Kidney epithelial cell (primary cell): ENCODE measurements around the gene GALNT9. TPM values are rescaled to one million over a fixed set of nuclear protein-coding genes. Genes with fewer than 3 reads are reported as not detected.

Experiments used
- DNase-seq: peaks from one replicate; pipeline ENCODE4 v3.0.0-alpha.2; 2010; ENCODE audit warnings: low read depth
- H3K27me3 ChIP-seq: 2 replicates; pipeline ENCODE4 v1.6.0; 2011; ENCODE audit warnings: low read length; ENCODE audit not compliant: control insufficient read depth, insufficient read depth
- H3K36me3 ChIP-seq: 2 replicates; pipeline ENCODE4 v1.5.1; 2011; ENCODE audit warnings: low read length; ENCODE audit not compliant: control insufficient read depth, insufficient read depth
- H3K4me3 ChIP-seq: 2 replicates; pipeline ENCODE4 v1.5.1; 2011; ENCODE audit warnings: low read depth, mild to moderate bottlenecking, control low read depth, low read length
- total RNA-seq: library from RNA; depleted of rRNA; stranded (reverse); fragments of >200 nt; gene quantifications from 2 replicates; pipeline ENCODE4 v1.2.3, GENCODE V29; 2015
- TF ChIP-seq, protein P1 (sequence below): IDR thresholded peaks from 2 replicates; pipeline ENCODE4 v1.5.1; 2011; ENCODE audit warnings: mild to moderate bottlenecking, moderate library complexity, low read length, control low read depth, inconsistent platforms; ENCODE audit not compliant: insufficient read depth, poor library complexity, severe bottlenecking

GALNT9 gene
- total RNA-seq, 1 donor from 2014 or later: 1.5 TPM

DNA sequence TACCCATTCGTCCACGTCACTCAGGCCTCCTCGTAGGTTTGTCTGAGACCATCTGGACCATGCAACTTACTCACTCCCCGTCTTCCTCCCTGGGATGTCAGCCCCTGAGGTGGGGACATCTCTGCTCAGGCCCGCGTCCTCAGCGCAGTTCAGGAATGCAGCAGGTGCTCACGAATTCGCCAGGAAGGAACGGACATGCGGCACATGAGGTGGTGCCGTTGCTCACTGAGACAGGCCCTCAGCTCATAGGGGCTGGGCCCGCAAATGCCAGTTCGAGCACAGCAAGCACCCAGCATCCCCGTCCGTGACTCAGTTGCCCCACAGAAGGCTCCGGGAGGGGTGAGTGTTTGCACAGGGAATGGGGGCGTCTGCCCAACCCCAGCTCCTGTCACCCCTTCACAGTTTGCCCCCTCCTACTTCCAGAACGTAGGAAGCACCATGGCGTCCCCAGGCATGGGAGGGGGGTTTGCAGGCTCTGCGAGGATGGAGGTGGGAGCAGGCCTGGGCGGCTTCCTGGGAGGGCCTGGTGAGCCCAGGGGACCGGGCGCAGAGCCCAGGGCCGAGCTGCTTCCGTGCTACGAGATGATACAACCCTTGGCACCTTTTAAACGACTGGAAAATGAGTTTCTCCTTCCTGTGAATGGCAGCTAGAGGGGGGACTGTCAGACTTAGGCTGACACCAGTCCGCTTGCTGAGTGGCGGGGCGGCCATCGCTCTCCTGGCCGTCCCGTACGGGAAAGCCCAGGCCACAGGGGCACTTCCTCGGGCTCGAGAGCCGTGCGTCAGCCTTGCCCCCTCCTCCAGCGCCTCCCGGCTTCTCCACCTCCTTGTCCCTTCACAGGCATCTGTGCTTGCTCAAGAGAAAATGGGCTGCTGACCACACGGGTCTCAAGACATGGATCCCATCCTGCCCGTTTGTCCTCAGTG lies 6.9 kb downstream of the GALNT9 start:
- H3K27me3 ChIP-seq: peaks cover 40% of the 10 kb centered on the region
- TF ChIP-seq, protein P1, sequence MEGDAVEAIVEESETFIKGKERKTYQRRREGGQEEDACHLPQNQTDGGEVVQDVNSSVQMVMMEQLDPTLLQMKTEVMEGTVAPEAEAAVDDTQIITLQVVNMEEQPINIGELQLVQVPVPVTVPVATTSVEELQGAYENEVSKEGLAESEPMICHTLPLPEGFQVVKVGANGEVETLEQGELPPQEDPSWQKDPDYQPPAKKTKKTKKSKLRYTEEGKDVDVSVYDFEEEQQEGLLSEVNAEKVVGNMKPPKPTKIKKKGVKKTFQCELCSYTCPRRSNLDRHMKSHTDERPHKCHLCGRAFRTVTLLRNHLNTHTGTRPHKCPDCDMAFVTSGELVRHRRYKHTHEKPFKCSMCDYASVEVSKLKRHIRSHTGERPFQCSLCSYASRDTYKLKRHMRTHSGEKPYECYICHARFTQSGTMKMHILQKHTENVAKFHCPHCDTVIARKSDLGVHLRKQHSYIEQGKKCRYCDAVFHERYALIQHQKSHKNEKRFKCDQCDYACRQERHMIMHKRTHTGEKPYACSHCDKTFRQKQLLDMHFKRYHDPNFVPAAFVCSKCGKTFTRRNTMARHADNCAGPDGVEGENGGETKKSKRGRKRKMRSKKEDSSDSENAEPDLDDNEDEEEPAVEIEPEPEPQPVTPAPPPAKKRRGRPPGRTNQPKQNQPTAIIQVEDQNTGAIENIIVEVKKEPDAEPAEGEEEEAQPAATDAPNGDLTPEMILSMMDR: no peak
- no peak for DNase-seq
- H3K4me3 ChIP-seq: no peak overlapping the region
- no peaks in the 10 kb centered on the region for H3K36me3 ChIP-seq

DNA sequence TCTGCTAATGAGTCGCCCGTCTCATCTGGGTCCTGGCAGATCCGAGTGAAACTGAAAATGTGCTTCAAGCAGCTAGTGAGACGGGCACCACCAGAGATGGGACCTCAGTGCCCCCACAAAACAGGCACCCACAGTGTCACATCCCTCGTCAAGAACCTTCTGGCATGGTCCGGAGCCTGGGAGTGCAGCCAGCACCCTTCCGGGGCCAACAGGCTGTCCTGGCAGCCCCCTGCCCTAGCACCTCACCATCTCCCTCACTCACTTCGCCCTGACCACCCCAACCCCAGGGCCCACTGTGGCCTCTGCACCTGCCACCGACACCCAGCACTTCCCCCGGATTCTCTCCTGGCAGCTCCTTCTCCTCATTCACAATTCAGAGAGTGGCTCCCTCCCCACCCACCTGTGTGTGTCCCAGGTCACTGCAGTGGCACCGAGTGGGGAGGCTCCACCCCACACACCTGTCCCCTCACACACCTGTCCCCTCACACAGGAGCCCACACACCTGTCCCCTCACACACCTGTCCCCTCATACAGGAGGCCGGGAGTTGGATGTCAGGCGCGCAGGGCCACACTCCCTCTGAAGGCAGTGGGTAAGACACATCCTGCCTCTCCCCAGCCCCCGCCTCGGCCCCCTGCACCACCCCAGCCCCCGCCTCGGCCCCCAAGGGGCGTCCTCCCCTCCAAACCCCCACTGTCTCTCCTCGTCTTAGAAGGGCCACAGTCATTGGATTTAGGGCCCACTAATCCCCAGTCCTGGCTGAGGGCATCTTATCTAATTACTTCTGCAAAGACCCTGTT lies 7.9 kb downstream of the GALNT9 start:
- peaks cover 35% of the 10 kb centered on the region for H3K27me3 ChIP-seq
- no peak overlapping the region for H3K4me3 ChIP-seq
- H3K36me3 ChIP-seq: no peaks in the 10 kb centered on the region
- DNase-seq: no peak
- TF ChIP-seq, protein P1: no peak

DNA sequence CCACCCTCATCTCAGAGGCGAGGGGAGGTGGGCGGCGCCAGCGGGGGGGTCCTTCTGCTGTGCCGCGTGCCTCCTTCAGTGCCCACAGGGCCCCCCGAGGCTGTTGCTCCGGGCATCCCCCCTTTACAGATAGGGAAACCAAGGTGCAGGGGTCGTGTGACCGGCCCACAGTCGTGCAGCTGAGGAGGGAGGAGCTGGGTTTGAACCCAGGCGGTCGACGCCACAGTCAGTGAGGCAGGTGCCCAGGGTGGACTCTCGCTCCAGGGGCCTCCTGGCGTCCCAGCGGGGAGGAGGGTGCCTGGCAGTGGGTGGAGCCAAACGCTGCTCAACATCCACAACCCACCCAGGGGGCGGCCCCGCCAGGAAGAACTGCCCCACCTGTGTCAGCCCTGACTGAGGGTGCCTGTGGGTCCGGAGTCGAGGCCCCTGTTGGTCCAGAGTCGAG lies 8.6 kb downstream of the GALNT9 start:
- H3K27me3 ChIP-seq: peaks cover 32% of the 10 kb centered on the region
- no peak for DNase-seq
- TF ChIP-seq, protein P1: no peak
- H3K36me3 ChIP-seq: no peaks in the 10 kb centered on the region
- no peak overlapping the region for H3K4me3 ChIP-seq

DNA sequence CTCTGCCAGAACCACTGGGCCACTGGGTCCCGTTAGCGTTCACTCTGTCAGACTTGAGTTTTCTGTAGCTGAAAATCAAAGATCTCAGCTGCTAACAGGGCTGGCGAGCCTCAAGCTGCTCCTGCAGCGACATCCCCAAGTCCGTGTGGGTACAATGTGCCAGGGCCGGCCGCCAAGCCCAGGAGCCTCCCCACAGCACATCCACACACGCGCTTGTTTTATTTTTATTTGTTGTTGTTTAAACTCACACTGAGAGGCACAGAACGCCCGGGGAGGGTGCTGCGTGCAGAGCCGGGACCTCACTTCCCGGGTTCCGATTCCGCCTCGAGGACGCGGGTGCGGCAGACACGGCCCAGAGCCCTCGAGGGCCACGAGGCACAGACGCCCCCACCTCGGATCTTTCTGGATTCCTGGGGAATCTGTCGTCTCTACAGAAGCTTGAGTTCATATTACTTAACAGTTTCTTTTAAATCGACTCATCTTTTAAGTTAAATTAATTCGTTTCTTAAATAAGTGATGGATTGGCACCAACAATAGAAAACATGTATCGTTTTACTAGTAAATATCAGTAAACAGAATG lies 9.3 kb downstream of the GALNT9 start:
- DNase-seq: no peak
- no peak overlapping the region for H3K4me3 ChIP-seq
- H3K27me3 ChIP-seq: peaks cover 33% of the 10 kb centered on the region
- TF ChIP-seq, protein P1: no peak
- H3K36me3 ChIP-seq: no peaks in the 10 kb centered on the region

DNA sequence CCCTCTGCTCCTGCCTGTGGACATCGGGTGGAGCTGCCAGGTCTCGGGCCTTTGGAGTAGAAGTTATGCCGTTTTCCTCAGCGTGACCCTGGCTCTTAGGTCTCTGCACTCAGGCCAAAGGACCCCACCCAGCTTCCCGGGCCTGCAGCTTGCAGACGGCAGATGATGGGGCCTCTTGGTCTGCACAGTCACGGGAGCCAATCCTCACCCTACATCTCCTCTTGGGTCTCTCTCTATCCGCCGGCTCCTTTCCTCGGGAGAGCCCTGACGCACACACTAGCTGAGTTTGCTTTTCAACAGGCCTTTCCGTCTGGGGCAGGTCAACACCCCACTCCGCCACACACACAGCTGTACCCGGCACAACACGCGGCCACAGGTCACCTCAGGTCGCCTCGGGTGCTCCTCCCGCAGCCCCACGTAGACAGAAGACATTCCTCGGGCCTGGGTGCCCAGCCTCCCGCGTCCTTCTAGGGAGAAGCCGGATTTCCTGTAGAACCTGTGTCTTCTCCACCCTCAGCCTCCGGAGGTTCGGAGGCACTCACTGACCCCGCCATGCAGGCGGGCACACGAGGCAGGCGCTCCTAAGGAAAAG lies 9.9 kb downstream of the GALNT9 start:
- no peak for DNase-seq
- TF ChIP-seq, protein P1: no peak
- H3K36me3 ChIP-seq: no peaks in the 10 kb centered on the region
- peaks cover 36% of the 10 kb centered on the region for H3K27me3 ChIP-seq
- no peak overlapping the region for H3K4me3 ChIP-seq
